Kidney epithelial cell (primary cell): ENCODE measurements around the gene OBSCN. TPM values are rescaled to one million over a fixed set of nuclear protein-coding genes. Genes with fewer than 3 reads are reported as not detected.
A peak's percentile ranks its signal among the peaks of the same experiment; 100 is the strongest.

ENCODE experiments used
- DNase-seq: peaks from one replicate; pipeline ENCODE4 v3.0.0-alpha.2; 2010; ENCODE audit warnings: low read depth
- H3K27me3 ChIP-seq: 2 replicates; pipeline ENCODE4 v1.6.0; 2011; ENCODE audit warnings: low read length; ENCODE audit not compliant: control insufficient read depth, insufficient read depth
- H3K36me3 ChIP-seq: 2 replicates; pipeline ENCODE4 v1.5.1; 2011; ENCODE audit warnings: low read length; ENCODE audit not compliant: control insufficient read depth, insufficient read depth
- H3K4me3 ChIP-seq: 2 replicates; pipeline ENCODE4 v1.5.1; 2011; ENCODE audit warnings: low read depth, mild to moderate bottlenecking, control low read depth, low read length
- total RNA-seq: library from RNA; depleted of rRNA; stranded (reverse); fragments of >200 nt; gene quantifications from 2 replicates; pipeline ENCODE4 v1.2.3, GENCODE V29; 2015
- TF ChIP-seq, protein P1 (sequence below): IDR thresholded peaks from 2 replicates; pipeline ENCODE4 v1.5.1; 2011; ENCODE audit warnings: mild to moderate bottlenecking, moderate library complexity, low read length, control low read depth, inconsistent platforms; ENCODE audit not compliant: insufficient read depth, poor library complexity, severe bottlenecking

Gene OBSCN
- total RNA-seq, 1 donor from 2014 or later: 13.5 TPM

DNA sequence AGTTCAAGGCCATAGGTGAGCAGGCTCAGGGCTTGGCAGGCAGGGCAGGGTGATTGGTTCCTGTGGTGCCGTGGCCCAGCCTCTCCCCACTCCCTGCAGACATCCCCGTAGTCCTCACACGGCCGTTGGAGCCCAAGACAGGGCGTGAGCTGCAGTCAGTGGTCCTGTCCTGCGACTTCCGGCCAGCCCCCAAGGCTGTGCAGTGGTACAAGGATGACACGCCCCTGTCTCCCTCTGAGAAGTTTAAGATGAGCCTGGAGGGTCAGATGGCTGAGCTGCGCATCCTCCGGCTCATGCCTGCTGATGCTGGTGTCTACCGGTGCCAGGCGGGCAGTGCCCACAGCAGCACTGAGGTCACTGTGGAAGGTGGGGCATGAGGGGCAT, 71.9 kb downstream of the OBSCN start:
- no peak for DNase-seq
- Histone ChIP-seq H3K36me3 (no peaks in the 10 kb centered on the region), H3K27me3 (peaks cover 2% of the 10 kb centered on the region), H3K4me3 (no peak overlapping the region)
- TF ChIP-seq, protein P1, sequence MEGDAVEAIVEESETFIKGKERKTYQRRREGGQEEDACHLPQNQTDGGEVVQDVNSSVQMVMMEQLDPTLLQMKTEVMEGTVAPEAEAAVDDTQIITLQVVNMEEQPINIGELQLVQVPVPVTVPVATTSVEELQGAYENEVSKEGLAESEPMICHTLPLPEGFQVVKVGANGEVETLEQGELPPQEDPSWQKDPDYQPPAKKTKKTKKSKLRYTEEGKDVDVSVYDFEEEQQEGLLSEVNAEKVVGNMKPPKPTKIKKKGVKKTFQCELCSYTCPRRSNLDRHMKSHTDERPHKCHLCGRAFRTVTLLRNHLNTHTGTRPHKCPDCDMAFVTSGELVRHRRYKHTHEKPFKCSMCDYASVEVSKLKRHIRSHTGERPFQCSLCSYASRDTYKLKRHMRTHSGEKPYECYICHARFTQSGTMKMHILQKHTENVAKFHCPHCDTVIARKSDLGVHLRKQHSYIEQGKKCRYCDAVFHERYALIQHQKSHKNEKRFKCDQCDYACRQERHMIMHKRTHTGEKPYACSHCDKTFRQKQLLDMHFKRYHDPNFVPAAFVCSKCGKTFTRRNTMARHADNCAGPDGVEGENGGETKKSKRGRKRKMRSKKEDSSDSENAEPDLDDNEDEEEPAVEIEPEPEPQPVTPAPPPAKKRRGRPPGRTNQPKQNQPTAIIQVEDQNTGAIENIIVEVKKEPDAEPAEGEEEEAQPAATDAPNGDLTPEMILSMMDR: no peak

DNA sequence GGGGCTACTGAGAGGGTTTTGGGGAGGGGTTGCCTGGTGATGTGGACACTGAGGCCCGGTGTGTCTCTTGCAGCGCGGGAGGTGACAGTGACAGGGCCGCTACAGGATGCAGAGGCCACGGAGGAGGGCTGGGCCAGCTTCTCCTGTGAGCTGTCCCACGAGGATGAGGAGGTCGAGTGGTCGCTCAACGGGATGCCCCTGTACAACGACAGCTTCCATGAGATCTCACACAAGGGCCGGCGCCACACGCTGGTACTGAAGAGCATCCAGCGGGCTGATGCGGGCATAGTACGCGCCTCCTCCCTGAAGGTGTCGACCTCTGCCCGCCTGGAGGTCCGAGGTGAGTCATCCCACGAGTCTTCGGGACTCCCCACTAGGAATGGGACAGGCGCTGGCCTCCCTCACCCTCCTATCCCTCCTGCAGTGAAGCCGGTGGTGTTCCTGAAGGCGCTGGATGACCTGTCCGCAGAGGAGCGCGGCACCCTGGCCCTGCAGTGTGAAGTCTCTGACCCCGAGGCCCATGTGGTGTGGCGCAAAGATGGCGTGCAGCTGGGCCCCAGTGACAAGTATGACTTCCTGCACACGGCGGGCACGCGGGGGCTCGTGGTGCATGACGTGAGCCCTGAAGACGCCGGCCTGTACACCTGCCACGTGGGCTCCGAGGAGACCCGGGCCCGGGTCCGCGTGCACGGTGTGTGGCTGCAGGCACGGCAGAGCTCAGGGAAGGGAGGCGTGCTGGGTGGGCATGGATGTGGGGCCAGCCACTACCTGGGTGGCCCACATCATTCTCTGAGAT, 72.5 kb downstream of the OBSCN start:
- H3K27me3 ChIP-seq: peaks cover 2% of the 10 kb centered on the region
- no peaks in the 10 kb centered on the region for H3K36me3 ChIP-seq
- no peak overlapping the region for H3K4me3 ChIP-seq
- TF ChIP-seq, protein P1: no peak
- DNase-seq: no peak

DNA sequence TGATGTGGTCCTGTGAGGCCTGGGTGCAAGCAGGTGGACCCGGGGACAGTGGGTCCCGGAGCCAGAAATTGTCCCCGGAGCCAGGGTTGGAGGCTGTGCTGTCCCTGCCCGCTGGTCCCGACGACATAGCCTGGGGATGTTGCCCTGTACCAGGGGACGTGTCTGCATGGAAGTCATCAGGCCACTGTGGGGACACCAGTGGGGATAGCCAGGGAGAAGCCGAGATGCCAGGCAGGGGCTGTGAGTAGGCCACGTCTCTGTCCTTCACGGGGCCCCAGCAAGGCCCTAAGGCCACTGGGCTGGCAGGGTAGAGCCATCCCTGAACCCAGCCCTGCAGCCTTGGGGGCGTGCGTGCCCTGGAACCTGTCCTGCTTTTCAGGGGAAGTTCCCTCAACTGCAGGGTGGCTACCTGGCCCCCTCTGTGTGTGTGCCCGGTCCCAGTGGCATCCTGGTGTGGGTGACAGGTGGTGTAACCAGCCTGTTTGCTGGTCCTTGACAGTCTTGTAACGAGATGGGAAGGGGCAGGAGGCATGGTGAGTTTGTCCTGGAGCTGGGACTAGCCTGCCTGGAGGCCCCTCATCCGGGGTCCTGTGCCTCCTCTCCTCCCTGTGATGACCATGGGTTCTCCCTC, 73.2 kb downstream of the OBSCN start:
- H3K27me3 ChIP-seq: peaks cover 2% of the 10 kb centered on the region
- H3K4me3 ChIP-seq: no peak overlapping the region
- no peaks in the 10 kb centered on the region for H3K36me3 ChIP-seq
- TF ChIP-seq, protein P1: no peak
- no peak for DNase-seq

DNA sequence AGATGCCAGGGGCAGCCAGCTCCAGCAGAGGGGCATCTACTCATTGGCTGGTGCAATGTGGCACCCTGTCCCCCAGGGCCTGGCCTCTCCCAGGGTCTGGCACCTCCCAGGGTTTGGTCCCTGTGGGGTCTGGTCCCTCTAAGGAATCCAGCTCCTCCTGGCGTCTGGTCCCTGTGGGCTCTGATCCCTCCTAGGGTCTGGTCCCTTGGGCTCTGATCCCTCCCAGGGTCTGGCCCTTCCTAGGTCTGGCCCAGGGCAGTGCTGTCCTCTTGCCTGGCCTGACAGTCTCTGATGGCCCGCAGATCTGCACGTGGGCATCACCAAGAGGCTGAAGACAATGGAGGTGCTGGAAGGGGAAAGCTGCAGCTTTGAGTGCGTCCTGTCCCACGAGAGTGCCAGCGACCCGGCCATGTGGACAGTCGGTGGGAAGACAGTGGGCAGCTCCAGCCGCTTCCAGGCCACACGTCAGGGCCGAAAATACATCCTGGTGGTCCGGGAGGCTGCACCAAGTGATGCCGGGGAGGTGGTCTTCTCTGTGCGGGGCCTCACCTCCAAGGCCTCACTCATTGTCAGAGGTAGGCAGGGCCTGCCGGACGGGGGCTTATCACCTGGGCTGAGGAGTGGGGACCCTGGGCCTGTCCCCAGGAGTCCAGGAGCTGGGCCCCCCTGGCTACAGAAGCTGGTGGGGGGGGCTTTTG, 73.9 kb downstream of the OBSCN start:
- Histone ChIP-seq H3K27me3 (no peaks in the 10 kb centered on the region), H3K36me3 (no peaks in the 10 kb centered on the region), H3K4me3 (no peak overlapping the region)
- no peak for DNase-seq
- TF ChIP-seq, protein P1: no peak

DNA sequence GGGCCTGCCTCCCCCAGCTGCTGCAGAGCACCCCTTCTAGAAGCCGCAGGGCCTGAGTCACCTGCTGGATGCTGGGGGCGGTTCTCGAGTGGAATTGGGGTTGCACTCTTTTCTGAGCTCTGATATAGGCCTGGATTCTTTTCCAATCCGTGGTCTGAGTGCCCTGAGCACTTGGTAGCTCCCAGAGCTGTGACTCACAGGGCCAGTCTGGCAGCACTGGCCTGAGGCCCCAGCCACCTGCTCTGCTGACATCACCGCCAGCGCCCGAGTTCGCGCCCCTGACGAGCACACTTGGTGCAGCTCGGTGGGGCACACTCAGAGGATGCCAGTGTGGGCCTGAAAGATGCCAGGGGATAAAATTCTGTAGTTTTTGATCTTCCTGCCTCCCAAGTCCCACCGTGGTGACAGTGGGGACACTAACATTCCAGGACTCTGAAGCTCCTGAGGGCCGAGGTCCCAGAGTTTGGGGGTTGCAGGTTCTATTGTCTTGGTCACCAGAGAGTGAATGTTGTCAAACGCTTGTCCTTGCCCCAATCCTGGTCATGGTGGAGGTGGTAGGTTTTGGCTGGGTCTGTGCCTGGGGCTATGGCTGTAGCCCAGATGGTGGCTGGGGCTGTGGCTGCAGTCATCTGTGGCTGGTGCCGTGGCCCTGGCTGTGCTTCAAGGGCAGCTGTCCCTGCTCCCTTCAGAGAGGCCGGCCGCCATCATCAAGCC, 74.6 kb downstream of the OBSCN start:
- Histone ChIP-seq H3K27me3 (no peaks in the 10 kb centered on the region), H3K36me3 (no peaks in the 10 kb centered on the region), H3K4me3 (no peak overlapping the region)
- TF ChIP-seq, protein P1: no peak
- DNase-seq: peak; percentile 25
